Measurements from ENCODE around the gene EVI5.
"Not testable (repeated sequence)": the region's sequence is repeated elsewhere in the genome, so short reads cannot be mapped to it uniquely, and the experiment has no call there.

DNA sequence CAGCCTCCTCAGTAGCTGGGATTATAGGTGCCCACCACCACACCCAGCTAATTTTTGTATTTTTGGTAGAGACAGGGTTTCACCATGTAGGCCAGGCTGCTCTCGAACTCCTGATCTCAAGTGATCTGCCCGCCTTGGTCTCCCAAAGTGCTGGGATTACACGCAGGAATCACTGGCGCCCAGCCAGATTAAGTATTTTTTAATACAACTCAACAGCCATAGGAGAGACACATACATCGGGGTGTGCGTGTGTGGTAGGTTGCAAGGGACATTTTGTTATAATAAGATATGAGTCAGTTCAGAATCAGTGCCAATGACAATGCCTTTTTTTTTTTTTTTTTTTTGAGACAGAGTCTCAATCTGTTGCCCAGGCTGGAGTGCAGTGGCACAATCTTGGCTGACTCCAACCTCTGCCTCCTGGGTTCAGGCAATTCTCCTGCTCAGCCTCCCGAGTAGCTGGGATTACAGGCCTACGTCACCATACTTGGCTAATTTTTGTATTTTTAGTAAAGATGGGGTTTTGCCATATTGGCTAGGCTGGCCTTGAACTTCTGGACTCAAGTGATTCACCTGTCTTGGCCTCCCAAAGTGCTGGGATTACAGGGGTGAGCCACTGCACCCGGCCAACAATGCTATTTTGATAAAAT lies 259.8 kb downstream of the EVI5 start:
- TF ChIP-seq EZH2phosphoT487 (IDR thresholded peaks at IDR 0.05; ENCODE audit: insufficient read depth, low read depth); EZH2 (IDR thresholded peaks at IDR 0.05; ENCODE audit: insufficient read depth, poor library complexity, severe bottlenecking): not testable (repeated sequence)

Measured in GM23248 (cell line).